Measurements from ENCODE around the gene ARFGAP3.

The ARFGAP3 gene

GRCh38 chr22:42883970-42884369 lies 26.9 kb upstream of the ARFGAP3 start:
- DNase-seq, result no peak

DNA sequence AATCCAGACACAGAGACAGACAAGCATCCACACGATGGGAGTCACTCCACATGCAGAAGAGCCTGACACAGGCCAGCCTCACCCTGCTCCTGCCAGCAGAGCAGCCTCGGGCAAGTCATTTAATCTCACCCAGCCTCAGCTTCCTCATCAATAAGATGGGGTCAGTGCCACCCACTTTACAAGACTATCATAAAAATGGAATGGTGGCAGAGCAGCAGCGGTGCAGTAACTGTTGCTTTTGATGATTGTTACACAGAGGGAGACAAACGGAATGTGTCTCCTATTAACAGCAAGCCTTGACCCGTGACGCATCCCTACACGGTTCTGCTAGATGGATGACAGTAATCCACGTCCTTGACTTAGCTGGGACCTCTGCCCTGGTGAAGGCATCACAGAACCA lies 26.0 kb upstream of the ARFGAP3 start:
- no peak for DNase-seq

DNA sequence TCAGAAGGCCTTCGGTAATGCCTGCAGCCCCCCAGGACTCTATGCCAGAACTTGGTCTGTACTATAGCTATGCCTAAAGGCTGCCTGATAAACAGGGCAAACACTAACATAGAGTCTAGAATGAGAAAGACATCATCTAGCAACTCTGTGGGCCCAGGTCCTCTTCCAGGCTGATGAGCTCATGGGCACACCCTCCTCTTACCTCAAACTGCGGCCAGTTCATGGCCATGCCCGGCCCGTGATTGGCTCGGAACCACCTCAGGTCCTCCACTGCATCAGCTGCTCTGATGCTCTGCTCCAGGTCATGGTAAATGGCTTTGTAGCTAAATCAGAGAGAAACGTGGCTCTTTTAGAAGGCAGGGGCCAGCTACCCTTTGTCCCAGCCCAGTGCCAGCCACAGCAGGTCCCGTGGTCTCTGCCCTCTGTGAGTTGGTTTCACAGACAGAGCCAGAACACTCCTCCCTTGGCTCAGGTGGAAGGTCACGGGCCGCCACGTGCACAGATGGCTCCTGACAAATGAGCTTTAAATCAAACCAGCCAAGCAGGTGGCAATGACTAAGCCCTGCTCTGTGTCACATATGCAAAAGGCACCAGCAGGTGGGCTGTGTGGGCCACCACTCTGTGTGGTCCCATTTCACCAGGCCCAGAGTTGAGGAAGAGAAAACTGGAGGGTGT lies 25.0 kb upstream of the ARFGAP3 start:
- no peak for DNase-seq

DNA sequence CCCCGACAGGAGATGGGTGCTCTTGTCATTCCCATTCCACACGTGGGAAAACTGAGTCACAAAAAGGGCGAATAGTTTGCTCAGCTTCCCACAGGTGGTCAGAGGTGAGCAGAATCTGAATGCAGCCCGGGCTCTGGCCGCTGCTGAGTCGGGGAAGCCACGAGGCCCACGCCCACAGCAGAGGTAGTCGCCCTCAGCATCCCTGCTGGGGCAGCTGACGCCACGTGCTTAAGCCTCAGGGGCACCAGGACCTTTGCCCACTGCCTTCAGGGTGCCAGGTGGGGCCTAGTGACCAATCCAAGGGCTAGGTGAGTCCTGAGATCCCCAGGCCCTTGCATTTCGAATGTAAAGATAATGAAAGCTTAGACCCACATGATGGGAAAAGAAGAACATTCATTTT lies 24.2 kb upstream of the ARFGAP3 start:
- DNase-seq, result no peak

GRCh38 chr22:42880815-42881214 lies 23.7 kb upstream of the ARFGAP3 start:
- DNase-seq, result no peak

DNA sequence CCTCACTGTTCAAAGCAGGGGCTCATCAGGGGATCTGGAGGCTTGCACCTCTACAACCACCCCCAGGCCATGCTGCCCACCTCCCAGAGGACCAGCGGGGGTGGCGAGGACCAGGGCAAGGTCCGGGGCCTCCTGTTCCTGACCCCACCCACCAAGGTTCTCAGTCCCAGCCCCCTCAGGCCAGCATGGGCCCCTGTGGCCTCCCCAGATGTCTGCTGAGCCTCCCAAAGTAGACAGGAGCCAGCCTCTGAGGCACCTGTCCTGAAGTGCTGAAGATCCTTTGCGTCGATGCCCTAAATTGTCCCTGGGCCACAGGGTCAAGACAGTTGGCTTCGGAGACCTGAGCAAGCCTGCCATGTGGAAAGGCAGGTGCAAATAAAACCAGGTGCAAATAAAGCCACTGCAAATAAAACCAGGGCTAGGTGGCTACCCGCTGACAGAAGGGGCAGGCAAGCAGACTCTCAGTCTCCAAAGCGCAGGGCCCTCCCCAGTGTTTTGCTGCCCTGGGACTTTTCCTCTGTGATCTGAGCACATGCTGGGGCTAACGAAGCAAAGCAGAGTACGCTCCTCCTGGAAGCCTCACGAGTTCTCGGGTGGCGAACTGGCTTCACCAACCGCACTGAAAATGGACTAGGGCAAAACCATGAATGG lies 22.4 kb upstream of the ARFGAP3 start:
- DNase-seq, result peak; percentile 9

GRCh38 chr22:42878561-42879305 lies 21.7 kb upstream of the ARFGAP3 start:
- no peak for DNase-seq

GRCh38 chr22:42877597-42878340 lies 20.7 kb upstream of the ARFGAP3 start:
- no peak for DNase-seq

DNA sequence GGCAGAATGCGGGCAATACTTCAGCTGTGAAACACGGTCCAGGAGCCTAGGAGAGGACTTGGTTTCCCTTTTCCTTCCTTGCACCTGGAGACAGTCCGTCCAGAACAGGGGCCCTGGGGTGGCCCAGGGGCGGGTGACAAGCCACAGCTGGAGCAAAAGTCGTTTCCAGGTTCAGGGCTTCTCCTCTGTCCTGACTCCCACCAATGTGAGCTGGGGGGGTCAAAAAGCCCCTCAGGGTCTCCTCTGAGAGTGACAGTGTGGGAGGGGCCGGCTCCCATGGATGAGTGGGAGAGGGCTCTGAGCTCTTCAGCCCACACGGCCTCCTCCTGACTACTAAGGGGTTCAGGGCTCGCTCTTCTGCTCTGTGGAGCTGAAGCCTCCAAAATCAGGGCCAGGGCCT lies 20.1 kb upstream of the ARFGAP3 start:
- no peak for DNase-seq

DNA sequence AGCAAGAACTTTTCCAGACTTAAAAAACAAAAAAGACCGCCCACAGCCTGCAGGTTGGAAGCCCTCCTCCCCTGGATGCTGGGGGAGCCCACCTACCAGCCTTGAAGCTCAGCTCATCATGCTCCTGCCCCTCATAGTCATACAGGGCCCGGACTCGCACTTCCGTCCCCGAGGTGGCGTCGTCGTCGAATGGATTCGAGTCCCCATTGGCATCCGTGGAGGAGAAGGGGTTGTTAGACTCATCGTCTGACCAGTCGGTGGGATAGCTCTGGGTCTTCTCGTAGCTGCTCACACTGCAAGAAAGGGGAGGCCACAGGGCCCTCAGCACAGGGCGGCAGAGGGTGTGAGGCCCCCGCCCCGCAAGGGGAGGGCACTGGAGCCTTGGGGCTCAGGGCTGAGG lies 19.0 kb upstream of the ARFGAP3 start:
- no peak for DNase-seq

DNA sequence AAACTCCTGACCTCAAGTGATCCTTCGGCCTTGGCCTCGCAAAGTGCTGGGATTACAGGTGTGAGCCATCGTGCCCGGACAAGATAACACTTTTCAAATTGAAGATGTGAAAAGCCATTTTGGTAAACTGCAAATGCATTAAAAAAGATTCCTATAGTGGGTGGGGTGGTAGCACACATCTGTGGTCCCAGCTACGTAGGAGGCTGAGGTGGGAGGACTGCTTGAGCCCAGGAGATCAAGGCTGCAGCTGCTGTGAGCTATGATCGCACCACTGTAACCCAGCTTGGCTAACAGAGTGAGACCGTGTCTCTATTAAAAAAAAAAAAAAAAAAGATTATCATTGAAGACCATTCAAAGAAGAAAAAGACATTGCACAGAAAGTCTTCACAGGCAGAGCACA lies 16.9 kb upstream of the ARFGAP3 start:
- DNase-seq, result no peak

DNA sequence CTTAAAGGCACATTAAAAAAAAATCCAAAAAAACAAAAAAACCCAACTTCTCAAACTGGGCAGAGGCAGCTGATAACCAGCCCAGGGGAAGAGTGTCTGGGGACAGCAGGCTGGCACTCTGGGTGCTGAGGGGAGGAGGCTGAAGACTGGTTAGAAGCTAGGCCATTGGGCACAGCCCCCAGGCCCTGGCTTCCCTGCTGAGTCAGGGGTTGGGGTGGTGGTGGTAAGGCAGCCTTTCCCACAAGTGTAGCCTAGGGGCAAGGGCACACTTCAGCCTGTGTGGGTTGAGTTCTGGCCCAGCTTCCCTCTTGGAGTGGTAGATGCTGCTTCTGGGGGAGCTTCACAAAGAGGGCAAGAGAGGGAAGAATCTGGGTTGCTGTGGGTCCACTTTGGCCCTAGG lies 16.3 kb upstream of the ARFGAP3 start:
- DNase-seq, result no peak

DNA sequence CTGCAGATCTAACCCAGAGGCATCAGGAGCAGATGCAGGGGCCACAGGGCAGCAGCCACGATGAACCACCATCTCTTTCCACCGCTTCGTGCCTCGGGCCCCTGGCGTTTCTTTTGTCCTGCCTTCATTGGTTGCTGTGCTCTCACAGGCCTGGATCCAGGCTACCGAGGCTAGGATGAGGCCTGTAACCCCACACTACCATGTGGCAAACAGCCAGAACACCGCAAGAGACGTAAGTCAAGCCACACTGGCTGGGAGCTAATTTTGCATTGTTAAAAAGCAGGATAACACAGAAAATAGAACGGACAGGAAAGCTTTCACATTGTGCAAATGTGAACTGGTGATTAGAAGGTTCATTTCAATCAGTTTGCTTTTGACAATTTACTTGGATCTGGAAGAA lies 15.7 kb upstream of the ARFGAP3 start:
- DNase-seq, result peak; percentile 54

DNA sequence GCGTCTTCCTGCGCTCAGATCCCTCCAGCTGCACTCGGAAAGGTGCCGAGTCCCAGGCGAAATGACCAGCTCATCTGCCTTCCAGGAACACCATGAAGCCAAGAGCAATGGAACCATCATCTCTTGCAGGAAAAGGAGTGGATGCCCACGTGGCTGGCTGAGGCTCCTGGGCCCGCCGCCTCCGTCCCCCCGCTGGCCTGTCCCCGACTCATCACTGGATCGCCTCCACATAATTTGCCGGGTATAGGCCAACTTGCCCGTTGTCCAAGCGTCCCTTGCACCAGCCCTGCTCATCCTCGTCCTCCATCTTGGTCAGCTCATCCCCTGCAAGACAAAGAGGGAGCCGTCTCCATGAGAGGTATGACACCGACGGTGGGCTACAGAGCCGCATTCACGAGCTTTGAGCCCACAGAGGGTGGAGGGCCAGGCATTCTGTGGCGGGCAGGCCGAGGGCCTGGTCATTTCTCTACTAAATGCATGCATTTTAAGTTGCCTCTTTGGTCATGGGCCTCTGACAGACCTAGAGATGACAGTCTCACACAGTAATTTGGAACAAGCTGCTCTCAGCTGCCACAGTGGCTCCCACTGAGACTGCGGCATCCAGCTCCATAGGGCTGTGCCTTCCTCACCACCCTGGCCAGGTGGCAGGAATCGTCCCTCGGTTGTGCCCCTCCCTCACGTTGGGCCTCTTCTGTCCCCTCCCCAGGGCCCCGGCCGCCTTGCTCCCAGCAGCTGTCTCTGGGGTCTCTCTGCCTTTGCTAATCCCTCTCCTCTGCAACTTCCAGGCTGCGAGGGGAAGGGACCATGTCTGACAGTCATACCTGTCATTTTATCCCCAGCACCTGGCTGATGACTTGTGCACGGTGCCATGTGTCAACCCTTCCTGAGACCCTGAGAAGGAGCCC lies 14.3 kb upstream of the ARFGAP3 start:
- DNase-seq, result no peak

GRCh38 chr22:42869888-42870480 lies 12.9 kb upstream of the ARFGAP3 start:
- DNase-seq, result no peak

- no peak for DNase-seq
Measured at GRCh38 chr22:42869463-42869862, 12.4 kb upstream of the ARFGAP3 start.

DNA sequence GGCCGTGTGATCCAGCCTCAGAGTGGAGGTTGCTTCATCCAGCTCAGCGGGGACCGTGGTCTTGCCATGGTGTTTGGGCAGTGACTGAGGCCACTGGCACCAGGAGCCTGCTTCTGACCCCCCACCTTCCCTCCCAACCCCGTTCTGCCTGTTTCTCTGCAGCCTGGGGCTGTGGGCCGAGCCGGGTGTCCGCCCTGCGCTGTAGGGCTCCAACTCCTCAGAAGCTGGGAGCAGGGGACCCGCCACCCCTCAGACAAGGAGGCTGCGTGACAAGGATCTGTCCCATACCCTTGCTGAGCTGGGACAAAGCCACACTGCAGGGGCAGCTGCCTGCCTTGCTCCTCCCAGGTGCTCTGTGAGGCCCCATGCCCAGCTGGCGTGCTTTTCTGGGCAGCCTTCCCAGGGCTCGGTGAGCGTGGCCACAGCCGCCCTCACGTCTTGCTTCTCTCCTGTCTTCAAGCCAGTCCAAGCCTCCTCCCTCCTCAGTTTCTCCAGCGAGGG lies 11.7 kb upstream of the ARFGAP3 start:
- peak; percentile 54 for DNase-seq

DNA sequence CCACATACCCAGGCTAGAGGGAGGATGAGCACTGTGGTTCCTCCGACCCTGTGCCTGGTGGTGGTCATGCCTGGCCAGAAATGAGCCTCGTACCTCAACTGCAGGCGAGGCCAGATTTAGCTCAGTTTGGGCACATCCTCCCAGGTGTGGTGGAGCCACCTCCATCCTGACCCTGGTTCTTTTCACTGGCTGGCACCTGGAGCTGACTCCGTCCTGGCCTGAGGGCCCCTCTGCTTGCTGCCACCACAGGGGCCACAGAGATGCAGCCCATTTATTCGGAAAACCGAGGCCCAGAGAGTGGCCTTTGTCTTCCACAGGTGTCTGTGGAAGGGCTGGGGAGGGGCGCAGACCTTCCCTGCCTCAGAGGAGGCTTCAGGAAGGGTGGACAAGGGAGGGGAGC lies 9.0 kb upstream of the ARFGAP3 start:
- DNase-seq, result no peak

GRCh38 chr22:42865536-42865935 lies 8.5 kb upstream of the ARFGAP3 start:
- DNase-seq, result no peak

DNA sequence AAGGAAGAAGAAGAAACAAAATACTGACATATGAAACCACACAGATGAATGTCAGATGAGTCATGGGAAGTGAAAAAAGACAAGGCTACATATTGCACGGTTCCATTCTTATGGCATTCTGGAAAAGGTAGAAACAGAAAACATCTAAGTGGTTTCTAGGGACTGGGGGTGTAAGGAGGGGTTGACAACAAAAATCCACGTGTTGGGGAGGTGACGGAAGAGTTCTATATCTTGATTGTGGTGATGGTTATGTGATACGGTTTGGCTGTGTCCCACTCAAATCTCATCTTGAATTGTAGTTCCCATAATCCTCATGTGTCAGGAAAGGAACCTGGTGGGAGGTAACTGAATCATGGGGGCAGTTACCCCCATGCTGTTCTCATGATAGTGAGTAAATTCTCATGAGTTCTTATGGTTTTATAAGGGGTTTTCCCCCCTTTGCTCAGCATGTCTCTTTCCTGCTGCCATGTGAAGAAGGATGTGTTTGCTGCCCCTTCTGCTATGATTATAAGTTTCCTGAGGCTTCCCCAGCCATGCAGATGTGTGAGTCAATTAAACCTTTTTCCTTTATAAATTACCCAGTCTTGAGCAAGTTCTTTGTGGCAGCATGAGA lies 6.4 kb upstream of the ARFGAP3 start:
- DNase-seq, result no peak

DNA sequence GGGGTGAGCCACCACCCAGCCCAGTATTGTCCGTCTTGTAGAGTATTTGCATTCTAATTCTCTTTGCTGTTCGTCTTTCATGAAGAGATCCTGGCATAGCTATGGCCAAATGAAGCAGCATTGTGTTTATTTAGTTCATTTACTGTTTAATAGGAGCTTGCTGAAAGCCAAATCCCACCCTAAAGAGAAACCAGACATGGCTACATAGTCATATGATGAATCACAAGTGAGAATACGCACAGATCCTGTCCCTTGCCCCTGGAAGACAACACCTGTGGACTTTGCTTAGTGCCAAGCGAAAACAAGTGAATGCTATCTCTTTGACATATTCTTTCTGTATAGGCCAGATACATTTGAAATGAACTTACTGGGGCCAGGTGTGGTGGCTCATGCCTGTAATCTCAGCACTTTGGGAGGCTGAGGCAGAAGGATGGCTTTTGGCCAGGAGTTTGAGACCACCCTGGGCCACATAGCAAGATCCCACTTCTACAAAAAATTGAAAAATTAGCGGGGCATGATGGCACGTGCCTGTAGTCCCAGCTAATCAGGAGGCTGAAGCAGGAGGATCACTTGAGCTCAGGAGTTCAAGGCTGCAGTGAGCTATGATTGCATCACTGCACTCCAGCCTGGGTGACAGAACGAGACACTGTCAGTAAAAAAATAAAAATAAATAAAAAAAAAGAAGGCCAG lies 5.1 kb upstream of the ARFGAP3 start:
- no peak for DNase-seq
